K562 (cell line): Measurements from ENCODE around the gene SLC25A18. TPM values are rescaled to one million over a fixed set of nuclear protein-coding genes. Genes with fewer than 3 reads are reported as not detected.

Experiments used
- BACH1 ChIP-seq: fragments of 200-800 bp; sonication (Bioruptor generic); IDR thresholded peaks from 2 replicates; pipeline ENCODE4 v1.6.1; 2016; ENCODE audit warnings: missing genetic modification characterization, missing compliant biosample characterization
- CREB1 ChIP-seq, 2 experiments: sonication (generic) in 1 of 2; formaldehyde crosslinking in 1 of 2; IDR thresholded peaks; 2 replicates each; pipeline versions ENCODE4 v1.6.1 to v1.8.0; 2012 to 2022; ENCODE audit warnings: inconsistent platforms in 1 of 2, mild to moderate bottlenecking in 1 of 2, missing genetic modification reagents in 1 of 2, moderate library complexity in 1 of 2
- CUX1 ChIP-seq: fragments of 200-800 bp; sonication (Bioruptor generic); IDR thresholded peaks from 2 replicates; pipeline ENCODE4 v1.6.1; 2016; ENCODE audit warnings: missing genetic modification characterization, missing compliant biosample characterization
- ELF4 ChIP-seq: fragments of 450-650 bp; formaldehyde crosslinking; IDR thresholded peaks from 2 replicates; pipeline ENCODE4 v1.4.0; 2022; ENCODE audit warnings: missing genetic modification characterization
- FOSL1 ChIP-seq: fragments of 200-800 bp; sonication (Bioruptor generic); conservative IDR thresholded peaks from 2 replicates; pipeline ENCODE4 v1.6.1; 2016; ENCODE audit warnings: missing genetic modification characterization, missing compliant biosample characterization
- GABPA ChIP-seq: fragments of 200-800 bp; sonication (Bioruptor generic); conservative IDR thresholded peaks from 2 replicates; pipeline ENCODE4 v1.6.1; 2016; ENCODE audit warnings: low read depth, missing genetic modification characterization, missing compliant biosample characterization
- GTF2A2 ChIP-seq: IDR thresholded peaks from 2 replicates; pipeline ENCODE4 v1.6.1; 2016; ENCODE audit warnings: mild to moderate bottlenecking, missing genetic modification characterization, missing compliant biosample characterization
- HNRNPUL1 ChIP-seq: fragments of 200-400 bp; formaldehyde crosslinking; IDR thresholded peaks from 2 replicates; pipeline ENCODE4 v1.6.1; 2017; ENCODE audit warnings: low read length
- HSF4 ChIP-seq: fragments of 250-450 bp; sonication (Bioruptor Pico); IDR thresholded peaks from 2 replicates; pipeline ENCODE4 v2.1.2; 2022; ENCODE audit warnings: mild to moderate bottlenecking, moderate library complexity, borderline replicate concordance
- MIER1 ChIP-seq: fragments of 450-650 bp; IDR thresholded peaks from 2 replicates; pipeline ENCODE4 v1.6.1; 2016; ENCODE audit warnings: antibody characterized with exemption, mild to moderate bottlenecking, low read depth
- MTA2 ChIP-seq: fragments of 450-650 bp; IDR thresholded peaks from 2 replicates; pipeline ENCODE4 v1.6.1; 2016; ENCODE audit warnings: low read depth
- PRMT5 ChIP-seq: sonication (generic); formaldehyde crosslinking; IDR thresholded peaks from 2 replicates; pipeline ENCODE4 v1.5.0; 2020; ENCODE audit warnings: missing genetic modification reagents
- RBM15 ChIP-seq: fragments of 200-400 bp; formaldehyde crosslinking; IDR thresholded peaks from 2 replicates; pipeline ENCODE4 v1.6.1; 2018; ENCODE audit warnings: mild to moderate bottlenecking, low read length, moderate library complexity; ENCODE audit not compliant: insufficient read depth
- RBM34 ChIP-seq: fragments of 200-400 bp; formaldehyde crosslinking; IDR thresholded peaks from 2 replicates; pipeline ENCODE4 v1.6.1; 2018; ENCODE audit warnings: low read length, borderline replicate concordance; ENCODE audit not compliant: insufficient read depth
- SAFB2 ChIP-seq: fragments of 200-400 bp; formaldehyde crosslinking; IDR thresholded peaks from 2 replicates; pipeline ENCODE4 v1.6.1; 2018; ENCODE audit warnings: borderline replicate concordance, low read length, low read depth, moderate library complexity; ENCODE audit not compliant: severe bottlenecking
- SLC30A9 ChIP-seq: fragments of 250-450 bp; sonication (Bioruptor Pico); IDR thresholded peaks from 2 replicates; pipeline ENCODE4 v1.8.0; 2022; ENCODE audit warnings: mild to moderate bottlenecking, moderate library complexity
- TAF7 ChIP-seq: fragments of 450-650 bp; IDR thresholded peaks from 2 replicates; pipeline ENCODE4 v1.6.1; 2016; ENCODE audit warnings: missing genetic modification characterization, missing compliant biosample characterization
- ZBTB1 ChIP-seq: sonication (generic); formaldehyde crosslinking; IDR thresholded peaks from 2 replicates; pipeline ENCODE4 v1.8.1; 2023; ENCODE audit warnings: missing genetic modification reagents, low read depth, mild to moderate bottlenecking, borderline replicate concordance
- ZNF23 ChIP-seq: fragments of 250-450 bp; sonication (Bioruptor Pico); IDR thresholded peaks from 2 replicates; pipeline ENCODE4 v1.4.0; 2020; ENCODE audit warnings: mild to moderate bottlenecking
- ZNF282 ChIP-seq: sonication (generic); formaldehyde crosslinking; IDR thresholded peaks from 2 replicates; pipeline ENCODE4 v1.8.1; 2023; ENCODE audit warnings: missing genetic modification reagents
- ZNF584 ChIP-seq: fragments of 200-800 bp; sonication (Bioruptor generic); IDR thresholded peaks from 2 replicates; pipeline ENCODE4 v1.6.1; 2016; ENCODE audit warnings: low read depth, mild to moderate bottlenecking, missing genetic modification characterization, missing compliant biosample characterization
- polyA plus RNA-seq, 8 experiments: library from polyadenylated mRNA; depleted of rRNA in 4 of 8; stranded (reverse) in 5 of 8; unstranded in 3 of 8; fragments of >200 nt; fragmentation: Nextera tagmentation in 2 of 8; fragmentation: Illumina TruSeq in 1 of 8; extraction: Ambion mirVana in 2 of 8; extraction: Trizol in 1 of 8; gene quantifications; 2 replicates each; pipeline versions ENCODE4 v1.2.1 to v1.2.3, GENCODE V29; 2011 to 2014; ENCODE audit warnings: inconsistent platforms in 1 of 8, missing spikeins in 1 of 8
- total RNA-seq, 7 experiments: library from RNA; depleted of rRNA in 6 of 7; stranded (reverse); fragments of >200 nt in 6 of 7; fragmentation: Illumina TruSeq in 2 of 7; extraction: Trizol in 2 of 7; gene quantifications; 2 replicates each; pipeline versions ENCODE4 v1.2.1 to v1.2.3, GENCODE V29; 2011 to 2021; ENCODE audit warnings: low replicate concordance in 1 of 7
- TF ChIP-seq, protein P1 (sequence below): fragments of 450-650 bp; IDR thresholded peaks from 2 replicates; pipeline ENCODE4 v1.7.0; 2016; ENCODE audit warnings: borderline replicate concordance

Gene SLC25A18
- total and polyA plus RNA-seq, 9 of the 15 experiments (the other 6 are each of a cell fraction or from before 2014, with no cell fraction given): 0.04 TPM; not detected in 8

DNA sequence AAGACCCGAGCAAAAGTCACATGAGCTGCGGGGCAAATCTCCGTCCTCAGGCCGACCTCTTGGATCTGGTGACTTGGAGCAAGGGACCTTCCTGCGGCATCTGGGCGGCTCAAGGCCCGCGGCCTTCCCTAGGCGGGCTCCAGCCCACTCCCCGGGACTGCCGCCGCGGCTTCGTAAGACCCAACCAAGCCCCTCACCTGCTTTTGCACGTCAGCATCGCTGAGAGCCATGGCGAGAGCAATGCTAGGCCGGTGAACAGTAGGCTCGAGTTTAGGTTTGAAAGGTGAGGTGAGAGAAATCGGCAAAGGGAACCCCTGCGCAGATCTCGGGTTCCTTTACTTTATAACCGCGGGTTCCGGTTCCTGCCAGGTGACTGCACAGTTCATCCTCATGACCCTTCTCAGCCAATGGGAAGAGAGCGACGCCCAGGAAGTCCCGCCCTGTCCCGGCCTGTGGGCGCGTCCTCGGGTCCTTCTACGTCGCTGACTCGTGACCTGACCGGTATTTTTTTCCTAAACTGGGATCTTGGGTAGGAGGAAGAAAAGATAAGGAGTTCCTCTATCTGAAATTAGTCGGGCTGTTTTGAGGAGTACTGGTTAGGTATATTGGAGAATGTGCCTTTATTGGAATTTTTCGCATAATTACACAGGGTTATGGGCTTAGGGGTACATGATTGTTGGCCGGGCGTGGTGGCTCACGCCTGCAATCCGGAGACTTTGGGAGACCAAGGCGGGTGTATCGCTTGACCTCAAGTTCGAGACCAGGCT is 65.3 kb downstream of the SLC25A18 start, which contains the start of gene ATP6V1E1 (continued):
- TF ChIP-seq GTF2A2 (tag) (no peak), ZBTB1 (CRISPR knock-in tag) (no peak), ZNF282 (CRISPR knock-in tag) (no peak), HSF4 (CRISPR knock-in tag) (no peak), MTA2 (no peak), ZNF584 (CRISPR knock-in tag) (no peak), CREB1 (IDR thresholded peaks at IDR 0.05) (peak; percentile 70; the same call in 1 of the 2 replicates), CREB1 (CRISPR knock-in tag; IDR thresholded peaks at IDR 0.05) (peak; percentile 78), RBM34 (no peak), SLC30A9 (CRISPR knock-in tag) (no peak), TAF7 (tag) (peak; percentile 53), ZNF23 (CRISPR knock-in tag) (no peak), FOSL1 (no peak; the same call in none of the 2 replicates), PRMT5 (no peak), RBM15 (no peak), MIER1 (no peak), BACH1 (no peak), SAFB2 (no peak), ELF4 (CRISPR knock-in tag) (no peak), HNRNPUL1 (no peak), GABPA (tag) (peak; percentile 97), CUX1 (CRISPR knock-in tag) (no peak)
- TF ChIP-seq, protein P1, sequence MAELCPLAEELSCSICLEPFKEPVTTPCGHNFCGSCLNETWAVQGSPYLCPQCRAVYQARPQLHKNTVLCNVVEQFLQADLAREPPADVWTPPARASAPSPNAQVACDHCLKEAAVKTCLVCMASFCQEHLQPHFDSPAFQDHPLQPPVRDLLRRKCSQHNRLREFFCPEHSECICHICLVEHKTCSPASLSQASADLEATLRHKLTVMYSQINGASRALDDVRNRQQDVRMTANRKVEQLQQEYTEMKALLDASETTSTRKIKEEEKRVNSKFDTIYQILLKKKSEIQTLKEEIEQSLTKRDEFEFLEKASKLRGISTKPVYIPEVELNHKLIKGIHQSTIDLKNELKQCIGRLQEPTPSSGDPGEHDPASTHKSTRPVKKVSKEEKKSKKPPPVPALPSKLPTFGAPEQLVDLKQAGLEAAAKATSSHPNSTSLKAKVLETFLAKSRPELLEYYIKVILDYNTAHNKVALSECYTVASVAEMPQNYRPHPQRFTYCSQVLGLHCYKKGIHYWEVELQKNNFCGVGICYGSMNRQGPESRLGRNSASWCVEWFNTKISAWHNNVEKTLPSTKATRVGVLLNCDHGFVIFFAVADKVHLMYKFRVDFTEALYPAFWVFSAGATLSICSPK: no peak
